Fibroblast of the aortic adventitia (primary cell): ENCODE measurements around the gene KRT73. TPM values are rescaled to one million over a fixed set of nuclear protein-coding genes. Genes with fewer than 3 reads are reported as not detected.
"Not testable (repeated sequence)": the region's sequence is repeated elsewhere in the genome, so short reads cannot be mapped to it uniquely, and the experiment has no call there.

Source experiments
- DNase-seq: peaks from one replicate; pipeline ENCODE4 v3.0.0-alpha.2; 2010; ENCODE audit warnings: low read depth
- H3K4me3 ChIP-seq: 2 replicates; pipeline ENCODE4 v1.5.1; 2011; ENCODE audit warnings: low read depth, mild to moderate bottlenecking, control low read depth, low read length, moderate library complexity
- total RNA-seq: library from RNA; depleted of rRNA; stranded (reverse); fragments of >200 nt; gene quantifications from 2 replicates; pipeline ENCODE4 v1.2.3, GENCODE V29; 2012; ENCODE audit warnings: low replicate concordance
- TF ChIP-seq, protein P1 (sequence below): IDR thresholded peaks from 2 replicates; pipeline ENCODE4 v1.5.1; 2011; ENCODE audit warnings: mild to moderate bottlenecking, low read length, control low read depth, inconsistent platforms; ENCODE audit not compliant: insufficient read depth

The KRT73 gene
- total RNA-seq, 1 donor, result not detected

GRCh38 chr12:52600475-52600874 lies 17.9 kb downstream of the KRT73 start:
- no peak for DNase-seq
- H3K4me3 ChIP-seq, result no peak overlapping the region
- TF ChIP-seq, protein P1, sequence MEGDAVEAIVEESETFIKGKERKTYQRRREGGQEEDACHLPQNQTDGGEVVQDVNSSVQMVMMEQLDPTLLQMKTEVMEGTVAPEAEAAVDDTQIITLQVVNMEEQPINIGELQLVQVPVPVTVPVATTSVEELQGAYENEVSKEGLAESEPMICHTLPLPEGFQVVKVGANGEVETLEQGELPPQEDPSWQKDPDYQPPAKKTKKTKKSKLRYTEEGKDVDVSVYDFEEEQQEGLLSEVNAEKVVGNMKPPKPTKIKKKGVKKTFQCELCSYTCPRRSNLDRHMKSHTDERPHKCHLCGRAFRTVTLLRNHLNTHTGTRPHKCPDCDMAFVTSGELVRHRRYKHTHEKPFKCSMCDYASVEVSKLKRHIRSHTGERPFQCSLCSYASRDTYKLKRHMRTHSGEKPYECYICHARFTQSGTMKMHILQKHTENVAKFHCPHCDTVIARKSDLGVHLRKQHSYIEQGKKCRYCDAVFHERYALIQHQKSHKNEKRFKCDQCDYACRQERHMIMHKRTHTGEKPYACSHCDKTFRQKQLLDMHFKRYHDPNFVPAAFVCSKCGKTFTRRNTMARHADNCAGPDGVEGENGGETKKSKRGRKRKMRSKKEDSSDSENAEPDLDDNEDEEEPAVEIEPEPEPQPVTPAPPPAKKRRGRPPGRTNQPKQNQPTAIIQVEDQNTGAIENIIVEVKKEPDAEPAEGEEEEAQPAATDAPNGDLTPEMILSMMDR, result no peak

DNA sequence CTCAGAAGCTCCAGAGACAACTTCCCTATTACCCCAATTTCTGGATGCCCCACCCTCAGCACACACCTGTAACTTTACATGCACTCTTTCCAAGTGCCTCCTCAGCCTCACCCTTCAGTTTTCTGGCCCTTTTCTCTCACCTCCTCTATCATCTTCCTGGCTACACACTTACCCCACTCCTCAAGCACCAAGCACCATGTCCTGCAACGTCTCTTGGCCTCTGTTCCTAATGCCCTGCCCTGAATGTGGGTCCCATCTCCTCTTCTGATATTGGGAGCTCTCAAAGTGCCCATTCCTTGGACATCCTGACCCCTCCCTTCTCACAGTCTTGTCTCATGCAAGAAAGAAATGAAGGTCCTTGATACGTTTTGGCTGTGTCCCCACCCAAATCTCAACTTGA lies 18.3 kb downstream of the KRT73 start:
- TF ChIP-seq, protein P1, result no peak
- H3K4me3 ChIP-seq, result no peak overlapping the region
- DNase-seq, result no peak

DNA sequence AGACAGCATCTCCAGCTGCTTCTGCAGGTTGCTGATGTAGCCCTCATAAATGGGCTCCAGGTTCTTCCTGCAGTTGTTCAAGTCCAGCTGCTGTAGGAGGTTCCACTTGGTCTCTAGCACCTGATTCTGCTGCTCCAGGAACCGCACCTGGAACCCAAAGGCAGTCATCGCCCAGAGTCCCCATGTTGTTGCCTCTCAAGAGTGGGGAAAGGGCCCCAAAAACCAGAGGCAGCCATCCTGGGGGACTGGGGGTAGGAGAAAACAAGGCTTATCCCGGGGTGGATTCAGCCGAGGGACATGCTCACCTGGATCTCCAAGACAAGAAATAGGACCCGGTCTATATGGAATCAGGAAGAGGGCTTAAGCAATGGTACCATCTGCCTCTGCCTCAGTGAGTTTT lies 19.4 kb downstream of the KRT73 start:
- TF ChIP-seq, protein P1, result no peak
- no peak overlapping the region for H3K4me3 ChIP-seq
- DNase-seq, result no peak

GRCh38 chr12:52594237-52594636 lies 24.1 kb downstream of the KRT73 start:
- not testable (repeated sequence) for H3K4me3 ChIP-seq, DNase-seq

DNA sequence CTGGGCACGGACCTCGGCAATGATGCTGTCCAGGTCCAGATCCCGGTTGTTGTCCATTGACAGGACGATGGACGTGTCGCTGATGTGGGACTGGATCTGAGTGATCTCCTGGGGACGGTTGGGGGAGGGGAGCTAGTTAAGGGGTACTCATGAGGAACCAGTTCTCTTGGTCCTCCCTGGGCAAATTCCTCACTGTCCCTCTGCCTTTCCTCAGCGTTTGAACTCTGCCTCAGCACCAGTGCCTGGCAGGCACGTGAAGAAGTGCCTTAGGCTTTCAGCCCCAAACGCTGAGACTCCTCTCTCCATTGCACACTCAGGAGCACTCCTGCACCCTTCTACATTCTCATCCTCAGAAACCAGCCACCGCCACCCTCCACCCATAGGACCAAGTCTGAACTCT lies 26.8 kb downstream of the KRT73 start:
- DNase-seq, result no peak
- no peak overlapping the region for H3K4me3 ChIP-seq
- TF ChIP-seq, protein P1, result no peak

- TF ChIP-seq, protein P1, result no peak
- DNase-seq, result no peak
- no peak overlapping the region for H3K4me3 ChIP-seq
These were observed 28.3 kb downstream of the KRT73 start for GRCh38 chr12:52590021-52590420.

GRCh38 chr12:52587563-52587962 lies 30.8 kb downstream of the KRT73 start:
- H3K4me3 ChIP-seq, result no peak overlapping the region
- DNase-seq, result no peak
- TF ChIP-seq, protein P1, result no peak

GRCh38 chr12:52585946-52586345 lies 32.4 kb downstream of the KRT73 start:
- no peak for DNase-seq
- H3K4me3 ChIP-seq, result no peak overlapping the region
- TF ChIP-seq, protein P1, result no peak
